GM18873 (cell line): ENCODE data around the gene FMN1.
"Not testable (repeated sequence)": the region's sequence is repeated elsewhere in the genome, so short reads cannot be mapped to it uniquely, and the experiment has no call there.

ENCODE experiments used
- ATAC-seq: cut with Tn5 transposase; IDR thresholded peaks from one replicate; pipeline ENCODE4 v1.9.1; 2021; ENCODE audit warnings: mild to moderate bottlenecking, moderate library complexity, moderate number of reproducible peaks; ENCODE audit not compliant: unreplicated experiment, low FRiP score

FMN1 gene

DNA sequence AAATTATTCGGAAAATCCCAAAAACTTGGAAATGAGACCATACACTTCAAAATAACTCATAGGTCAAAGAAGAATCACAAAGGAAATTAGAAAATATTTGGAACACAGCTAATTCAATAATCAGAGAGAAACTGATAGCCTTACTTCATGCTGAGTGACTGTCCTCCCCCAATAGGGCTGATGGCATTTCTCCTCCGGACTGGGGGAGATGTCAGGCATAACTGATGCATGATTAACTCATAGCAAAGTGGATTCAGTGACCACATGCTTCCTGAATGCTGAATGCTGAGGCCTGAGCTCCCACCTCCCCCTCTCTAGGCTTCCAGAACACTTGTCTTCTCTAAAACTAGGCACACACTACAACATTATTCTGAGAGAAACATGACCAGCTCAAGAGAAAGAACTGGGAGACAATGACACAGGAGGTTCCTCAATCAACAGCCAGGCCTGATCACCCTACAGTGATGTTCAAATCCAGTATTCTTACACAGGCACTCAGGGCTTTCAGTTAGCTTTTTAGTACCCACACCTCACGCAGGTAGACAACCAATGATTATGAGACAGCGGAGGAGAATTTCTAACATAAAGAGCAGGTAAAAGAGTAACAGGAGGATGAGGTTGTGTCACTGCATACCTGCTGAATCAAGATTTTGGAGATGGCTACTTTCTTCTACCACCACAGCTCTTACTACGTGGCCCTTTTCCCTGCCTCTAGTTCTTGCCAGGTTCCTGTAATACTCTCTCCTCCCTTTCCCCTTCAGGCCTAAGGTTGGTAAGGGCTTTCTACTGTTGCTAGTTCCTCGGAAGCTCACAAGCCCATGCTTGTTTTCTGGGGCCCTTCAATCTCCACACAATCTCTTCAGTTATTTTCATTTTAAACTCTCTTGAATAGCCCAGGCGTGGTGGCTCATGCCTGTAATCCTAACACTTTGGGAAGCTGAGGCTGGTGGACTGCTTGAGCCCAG lies 96.1 kb downstream of the FMN1 start:
- ATAC-seq, result no peak

DNA sequence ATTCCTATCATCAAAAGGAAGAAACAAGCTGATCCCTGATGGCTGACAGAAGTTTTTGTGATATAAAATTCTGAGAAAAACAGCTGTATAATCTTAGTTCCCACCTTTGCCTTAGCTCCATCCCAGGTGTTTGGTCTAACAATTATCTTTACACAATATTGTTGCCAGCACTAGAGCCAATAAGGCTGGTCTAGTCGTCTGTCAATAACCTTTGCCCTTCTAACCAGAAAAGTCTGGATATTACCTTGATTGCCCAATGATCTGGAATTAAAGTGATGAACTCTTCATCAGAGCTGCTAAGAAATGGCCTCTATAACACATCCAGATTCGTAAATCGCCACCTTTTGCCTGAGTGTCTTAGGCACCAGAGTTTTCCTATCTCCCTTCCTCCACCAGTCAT lies 98.4 kb downstream of the FMN1 start:
- no peak for ATAC-seq

- no peak for ATAC-seq
These were observed 98.9 kb downstream of the FMN1 start for GRCh38 chr15:33095641-33096040.

GRCh38 chr15:33094336-33094735 lies 100.2 kb downstream of the FMN1 start:
- ATAC-seq, result no peak

- ATAC-seq, result no peak
These were observed 101.3 kb downstream of the FMN1 start for GRCh38 chr15:33093222-33093621.

GRCh38 chr15:33091983-33092693 lies 102.4 kb downstream of the FMN1 start:
- ATAC-seq, result no peak

GRCh38 chr15:33089878-33090757 lies 104.4 kb downstream of the FMN1 start:
- ATAC-seq, result no peak

- no peak for ATAC-seq
These were observed 105.2 kb downstream of the FMN1 start for GRCh38 chr15:33089165-33089877.

- no peak for ATAC-seq
These were observed 107.9 kb downstream of the FMN1 start for GRCh38 chr15:33086500-33087121.

GRCh38 chr15:33084661-33085060 lies 109.9 kb downstream of the FMN1 start:
- ATAC-seq, result no peak

DNA sequence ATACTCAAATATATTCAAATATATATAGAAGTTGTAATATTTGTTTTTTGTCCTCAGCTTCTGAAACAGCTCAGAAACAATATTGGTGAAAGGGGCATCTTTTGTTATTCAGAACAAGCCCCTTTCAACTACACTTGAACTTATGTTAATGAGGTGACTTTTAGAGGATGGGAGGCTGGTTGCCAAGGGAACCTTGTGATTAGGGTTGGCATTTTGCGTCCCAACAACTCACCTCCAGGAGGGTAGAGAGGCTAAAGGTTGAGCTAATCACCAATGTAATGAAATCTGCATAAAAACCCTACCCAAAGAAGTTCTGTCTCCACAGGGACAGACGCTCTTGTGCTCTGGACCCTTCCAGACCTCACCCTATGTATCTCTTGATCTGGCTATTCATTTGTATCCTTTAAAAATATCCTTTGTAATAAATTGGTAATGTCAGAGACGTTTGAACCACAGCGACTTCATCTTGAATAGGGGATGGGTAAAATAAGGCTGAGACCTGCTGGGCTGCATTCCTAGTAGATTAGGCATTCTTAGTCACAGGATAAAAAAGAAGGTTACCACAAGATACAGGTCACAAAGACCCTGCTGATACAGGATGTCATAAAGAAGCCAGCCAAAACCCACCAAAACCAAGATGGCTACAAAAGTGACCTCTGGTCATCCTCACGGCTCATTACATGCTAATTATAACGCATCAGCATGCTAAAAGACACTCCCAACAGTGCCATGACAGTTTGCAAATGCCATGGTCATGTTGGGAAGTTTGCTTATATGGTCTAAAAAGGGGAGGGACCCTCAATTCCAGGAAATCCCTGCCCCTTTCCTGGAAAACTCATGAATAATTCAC lies 111.1 kb downstream of the FMN1 start:
- ATAC-seq, result no peak

DNA sequence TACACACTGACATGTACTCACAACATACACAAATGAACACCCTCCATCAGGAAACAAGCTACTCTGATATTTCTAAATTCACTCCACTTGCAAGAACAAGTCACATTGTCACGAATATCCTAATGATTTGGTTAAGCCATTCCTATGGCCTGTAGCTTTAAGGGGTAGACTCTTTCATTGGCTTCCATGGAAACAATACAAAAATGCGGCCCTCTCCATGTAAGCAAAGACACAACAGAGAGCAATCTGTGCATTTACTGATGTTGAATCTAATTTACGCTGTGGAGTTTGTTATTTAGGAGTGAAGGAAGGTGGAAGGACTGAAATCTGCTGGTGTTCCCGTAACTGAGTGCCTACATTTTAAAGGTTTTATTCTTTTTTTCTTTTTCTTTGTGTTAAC lies 114.5 kb downstream of the FMN1 start:
- no peak for ATAC-seq

DNA sequence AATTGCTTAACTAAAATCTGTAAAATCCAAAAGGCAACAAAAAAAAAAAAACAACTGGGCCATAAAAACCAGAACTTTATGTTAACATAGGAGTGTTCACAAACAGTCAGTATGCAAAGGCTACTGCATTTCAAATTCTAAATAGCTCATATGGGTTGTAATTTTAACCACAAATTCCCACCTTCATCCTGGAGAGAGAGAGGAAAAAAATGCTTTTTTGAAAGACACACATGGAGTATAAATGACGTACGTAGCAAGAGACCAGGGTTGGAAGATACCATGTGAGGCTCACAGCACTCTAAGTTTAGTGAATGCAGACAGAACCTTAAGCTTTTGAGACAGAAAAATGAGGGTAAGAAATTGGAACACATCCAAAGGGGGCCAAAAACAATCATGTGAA lies 115.9 kb downstream of the FMN1 start:
- ATAC-seq, result no peak

DNA sequence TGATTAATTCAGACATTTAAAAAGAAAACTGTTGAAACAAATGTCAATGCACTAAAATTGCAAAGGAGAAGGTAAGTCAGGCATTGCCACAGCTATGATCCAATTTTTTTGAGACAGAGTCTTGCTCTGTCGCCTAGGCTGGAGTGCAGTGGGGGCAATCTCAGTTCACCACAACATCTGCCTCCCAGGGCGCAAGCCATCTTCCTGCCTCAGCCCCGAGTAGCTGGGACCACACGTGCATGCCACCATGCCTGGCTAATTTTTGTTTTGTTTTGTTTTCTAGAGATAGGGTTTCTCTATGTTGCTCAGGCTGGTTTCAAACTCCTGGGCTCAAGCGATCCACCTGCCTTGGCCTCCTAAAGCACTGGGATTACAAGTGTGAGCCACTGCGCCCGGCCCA lies 117.6 kb downstream of the FMN1 start:
- no peak for ATAC-seq

DNA sequence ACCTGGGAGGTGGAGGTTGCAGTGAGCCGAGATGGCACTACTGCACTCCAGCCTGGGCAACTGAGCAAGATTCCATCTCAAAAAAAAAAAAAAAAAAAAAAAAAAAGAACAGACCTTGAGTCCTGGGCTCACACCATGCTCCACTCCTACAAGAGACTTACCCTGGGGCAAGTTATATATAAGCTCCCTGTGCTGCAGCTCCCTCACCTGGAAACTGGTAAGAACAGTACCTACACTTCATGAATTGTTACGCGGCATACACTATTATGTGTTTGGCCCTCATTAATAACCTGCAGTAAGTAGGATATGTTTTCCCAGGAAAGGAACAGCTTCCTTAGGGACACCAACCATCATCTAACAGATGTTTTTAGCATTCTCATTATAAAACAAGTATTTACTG lies 119.6 kb downstream of the FMN1 start:
- ATAC-seq, result no peak

GRCh38 chr15:33074212-33074611 lies 120.3 kb downstream of the FMN1 start:
- no peak for ATAC-seq

DNA sequence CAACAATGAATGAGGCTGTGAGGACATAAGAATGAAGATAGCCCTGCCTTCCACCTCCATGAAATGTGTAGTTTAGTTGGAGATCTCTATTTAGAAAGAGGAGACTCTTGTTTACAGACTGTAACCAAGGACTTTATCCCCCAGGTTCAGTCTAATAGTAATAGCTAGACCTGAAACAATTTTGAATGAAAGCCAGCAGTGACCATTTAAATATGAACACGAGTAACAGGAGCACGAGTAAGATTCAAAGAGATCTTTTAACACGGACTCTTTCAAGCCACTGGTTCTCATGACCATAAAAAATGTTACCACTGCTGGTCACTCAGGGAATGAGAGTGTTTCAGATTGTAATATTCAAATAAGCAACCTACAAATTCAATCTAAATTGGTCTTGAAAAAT lies 123.1 kb downstream of the FMN1 start:
- no peak for ATAC-seq

DNA sequence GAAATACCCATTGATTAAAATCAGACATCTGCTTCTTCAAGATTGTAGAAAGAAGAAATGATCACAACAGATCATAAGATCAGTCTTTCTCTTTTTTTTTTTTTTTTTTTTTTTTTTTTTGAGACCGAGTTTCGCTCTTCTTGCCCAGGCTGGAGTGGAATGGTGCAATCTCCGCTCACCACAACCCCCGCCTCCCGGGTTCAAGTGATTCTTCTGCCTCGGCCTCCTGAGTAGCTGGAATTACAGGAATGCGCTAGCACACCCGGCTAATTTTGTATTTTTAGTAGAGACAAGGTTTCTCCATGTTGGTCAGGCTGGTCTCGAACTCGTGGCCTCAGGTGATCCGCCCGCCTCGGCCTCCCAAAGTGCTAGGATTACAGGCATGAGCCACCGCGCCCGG lies 124.6 kb downstream of the FMN1 start:
- not testable (repeated sequence) for ATAC-seq

DNA sequence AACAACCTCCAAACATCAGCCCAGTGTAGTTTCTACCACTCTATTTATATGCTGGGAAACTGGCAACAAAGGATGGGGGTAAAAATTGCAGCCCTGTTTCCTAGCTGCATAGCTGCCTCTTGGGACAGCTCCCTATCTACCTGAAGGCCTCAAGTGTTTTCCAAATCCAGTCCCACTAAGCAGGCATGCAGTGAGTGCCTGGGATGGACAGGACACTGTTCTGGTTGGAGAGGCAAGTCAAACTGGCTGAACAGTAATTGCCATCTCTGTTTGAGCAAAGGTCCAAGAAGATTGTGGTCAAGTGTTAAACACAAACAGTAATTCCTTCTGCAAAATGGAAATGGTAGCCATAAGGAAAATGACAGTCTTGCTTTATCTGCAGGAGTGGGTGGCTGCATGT lies 125.4 kb downstream of the FMN1 start:
- no peak for ATAC-seq
